HK-2 (cell line): ENCODE results near the gene DR1.
A peak's percentile ranks its signal among the peaks of the same experiment; 100 is the strongest.
"Not testable (repeated sequence)": the region's sequence is repeated elsewhere in the genome, so short reads cannot be mapped to it uniquely, and the experiment has no call there.

Experiments
- DNase-seq: peaks from one replicate; pipeline ENCODE4 v3.0.0-alpha.2; 2018; ENCODE audit not compliant: unreplicated experiment

Gene DR1

GRCh38 chr1:93340090-93340489, 5.6 kb upstream of the DR1 start:
- no peak for DNase-seq

GRCh38 chr1:93344484-93344883, 1.2 kb upstream of the DR1 start:
- no peak for DNase-seq

DNA sequence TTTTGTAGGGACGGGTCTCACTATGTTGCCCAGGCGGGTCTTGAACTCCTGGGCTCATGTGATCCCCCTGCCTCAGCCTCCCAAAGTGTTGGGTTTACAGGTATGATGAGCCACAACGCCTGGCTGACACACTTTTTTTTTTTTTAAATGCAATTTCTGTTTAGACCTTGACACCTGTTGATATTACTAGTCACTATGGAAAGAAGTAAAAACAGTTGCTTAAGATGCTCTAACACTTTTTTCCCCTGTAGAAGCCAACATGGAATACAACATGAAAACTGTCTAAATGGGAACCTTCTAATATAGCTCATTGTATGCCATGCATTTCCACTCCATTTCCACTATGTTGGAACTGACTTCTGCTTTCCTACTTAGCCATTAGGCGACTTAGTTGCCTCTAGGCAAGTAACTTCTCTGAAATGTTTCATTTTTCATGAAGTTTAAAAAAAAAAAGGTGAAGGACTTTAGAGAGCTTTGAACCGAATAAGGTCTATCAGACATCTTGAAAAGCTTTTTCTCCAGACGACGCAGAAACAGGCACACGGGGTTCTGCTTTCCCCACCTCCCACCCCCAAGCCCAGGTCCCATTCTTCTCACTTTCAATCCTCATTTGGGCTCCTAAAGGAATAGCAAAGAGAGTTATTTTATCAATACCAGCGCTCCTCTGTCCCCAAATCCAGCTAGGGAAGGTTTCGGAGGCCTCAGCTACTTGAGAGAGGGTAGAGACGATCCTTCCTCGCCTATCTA, 648 bp upstream of the DR1 start:
- no peak for DNase-seq

GRCh38 chr1:93346421-93346993, 800 bp downstream of the DR1 start:
- DNase-seq: peak; percentile 39

- no peak for DNase-seq
Observed at GRCh38 chr1:93347334-93347899, 1.7 kb downstream of the DR1 start.

GRCh38 chr1:93348104-93348728, 2.5 kb downstream of the DR1 start:
- no peak for DNase-seq

DNA sequence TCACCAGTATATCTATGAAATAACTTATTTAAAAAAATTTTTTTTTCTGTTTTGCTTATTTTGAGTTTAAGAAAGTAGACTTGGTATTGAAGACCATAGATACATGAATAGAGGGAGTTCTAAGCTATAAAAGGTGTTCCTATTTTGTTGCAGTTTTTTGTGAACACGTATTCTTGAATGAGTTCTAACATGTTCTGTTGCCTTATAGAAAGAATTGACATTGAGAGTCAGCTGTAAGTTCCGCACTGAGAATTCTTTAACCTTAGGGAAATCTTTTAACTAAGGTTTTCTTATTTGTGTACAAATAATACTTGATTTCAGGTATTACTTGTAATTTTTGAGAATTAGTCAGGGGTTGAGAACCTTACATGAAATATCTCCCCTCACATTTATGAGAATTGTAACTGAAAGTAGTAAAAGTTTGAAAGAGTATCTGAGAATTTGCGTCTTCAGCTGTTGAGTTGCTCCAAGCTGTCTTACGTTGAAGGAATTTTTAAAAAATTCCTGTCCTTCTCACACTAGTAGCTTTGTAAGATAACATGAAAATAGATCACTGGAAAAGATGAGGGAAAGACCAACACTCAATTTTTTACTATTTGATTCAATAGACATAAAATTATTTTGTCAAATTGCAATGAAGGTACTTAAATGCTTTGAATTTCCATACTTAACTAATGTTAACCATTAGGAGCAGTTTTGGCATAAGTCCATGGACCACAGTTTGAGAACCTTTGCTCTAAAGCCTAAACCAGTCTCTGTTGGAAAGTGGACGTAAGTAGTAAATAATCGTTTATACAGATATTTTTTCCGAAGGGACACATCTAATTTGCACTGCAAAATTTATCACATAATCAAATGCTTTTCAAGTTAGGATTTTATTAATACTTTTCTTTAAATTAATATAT, 3.8 kb downstream of the DR1 start:
- no peak for DNase-seq

- DNase-seq: no peak
Observed at GRCh38 chr1:93350322-93350721, 4.6 kb downstream of the DR1 start.

- no peak for DNase-seq
Observed at GRCh38 chr1:93350875-93351274, 5.2 kb downstream of the DR1 start.

- not testable (repeated sequence) for DNase-seq
Observed at GRCh38 chr1:93351346-93351745, 5.6 kb downstream of the DR1 start.

DNA sequence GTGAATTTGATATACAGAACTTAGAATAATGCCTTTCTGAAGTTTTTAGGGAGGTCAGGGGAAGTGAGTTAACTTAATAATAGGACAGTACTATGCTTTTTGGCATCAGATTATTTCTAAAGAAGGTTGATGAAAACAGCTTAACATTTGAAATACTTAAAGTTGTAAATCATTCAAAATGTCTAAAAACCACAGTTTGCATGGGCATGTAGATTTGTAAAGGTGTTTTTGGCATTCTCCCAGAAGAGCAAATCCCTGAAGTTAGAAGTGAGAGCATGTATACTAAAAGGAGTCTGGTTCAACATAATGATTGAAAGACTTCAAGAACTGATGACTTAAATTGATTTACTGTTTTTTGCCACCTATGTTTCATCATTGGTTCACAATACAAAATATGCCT, 6.7 kb downstream of the DR1 start:
- no peak for DNase-seq

DNA sequence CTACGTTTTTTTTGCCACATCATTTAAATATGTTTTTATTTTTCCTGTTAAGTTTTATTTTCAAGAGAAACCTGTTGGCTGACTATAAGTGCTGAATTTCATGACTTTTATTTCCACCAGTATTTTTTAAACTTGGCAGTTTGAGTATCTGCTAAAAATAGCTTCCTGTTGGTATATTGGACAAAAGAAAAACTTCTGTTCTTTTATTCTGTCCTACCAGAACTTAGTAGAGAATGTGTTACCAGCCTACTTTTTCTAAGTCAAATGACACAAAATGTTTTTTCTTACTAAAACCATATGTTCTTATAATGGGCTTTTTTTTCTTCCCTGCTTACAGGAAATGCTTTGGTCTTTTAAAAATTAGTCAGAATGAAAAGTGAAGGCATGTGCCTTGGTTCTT, 7.6 kb downstream of the DR1 start:
- no peak for DNase-seq

GRCh38 chr1:93354749-93355148, 9.0 kb downstream of the DR1 start:
- no peak for DNase-seq

DNA sequence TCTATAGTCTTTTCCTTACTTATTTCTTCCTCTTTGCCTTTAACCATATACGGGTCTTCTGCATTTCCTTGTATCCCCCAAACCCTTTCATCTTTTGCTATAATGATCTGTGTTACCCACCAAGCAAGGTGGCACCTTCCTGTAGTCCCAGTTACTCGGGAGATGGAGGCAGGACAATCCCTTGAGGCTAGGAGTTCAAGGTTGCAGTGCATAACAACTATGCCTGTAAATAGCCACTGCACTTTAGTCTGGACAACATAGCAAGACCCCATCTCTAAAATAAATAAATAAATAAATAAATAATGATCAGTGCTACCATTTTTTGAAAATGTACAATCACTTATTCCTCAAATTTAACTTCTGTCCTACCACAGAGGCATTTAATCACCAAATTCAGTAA, 11.5 kb downstream of the DR1 start:
- DNase-seq: no peak

GRCh38 chr1:93358293-93358692, 12.6 kb downstream of the DR1 start:
- no peak for DNase-seq

DNA sequence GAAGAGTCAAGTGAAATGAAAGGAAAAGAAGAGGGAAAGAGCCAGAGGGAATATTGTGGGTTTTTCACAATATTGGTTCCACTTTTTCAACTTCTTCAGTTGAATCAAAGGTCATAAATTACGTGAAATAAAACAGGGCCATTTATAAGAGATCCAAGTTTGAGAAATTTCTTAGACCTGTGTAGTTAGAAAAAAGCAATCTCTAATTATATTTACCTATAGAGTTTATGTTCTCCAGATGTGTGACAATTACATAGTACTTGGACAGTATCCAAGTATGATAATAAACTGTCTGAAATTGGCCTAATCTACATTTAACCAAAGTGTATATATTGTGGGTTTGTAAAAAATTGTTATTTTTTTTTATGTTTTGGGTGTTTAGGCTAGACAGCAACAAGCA, 14.4 kb downstream of the DR1 start:
- DNase-seq: no peak

GRCh38 chr1:93362237-93362636, 16.5 kb downstream of the DR1 start:
- DNase-seq: no peak

DNA sequence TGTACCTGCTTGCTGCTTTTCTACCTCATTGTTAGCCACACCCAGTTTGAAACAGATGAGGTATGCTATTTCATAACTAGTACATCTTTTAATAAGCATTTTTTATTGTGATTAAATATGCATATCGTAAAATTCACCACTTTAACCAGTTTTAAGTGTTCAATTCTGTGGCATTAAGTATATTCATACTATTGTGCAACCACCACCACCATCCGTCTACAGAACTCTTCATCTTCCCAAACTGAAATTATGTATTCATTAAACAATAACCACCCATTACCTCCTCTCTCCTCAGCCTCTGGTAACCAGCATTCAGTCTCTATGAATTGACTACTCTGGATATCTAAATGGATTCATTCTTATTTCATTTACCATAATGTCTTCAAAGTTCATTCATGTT, 20.1 kb downstream of the DR1 start:
- no peak for DNase-seq

- DNase-seq: no peak
Observed at GRCh38 chr1:93369734-93370133, 24.0 kb downstream of the DR1 start.

- no peak for DNase-seq
Observed at GRCh38 chr1:93374334-93375106, 28.8 kb downstream of the DR1 start.

DNA sequence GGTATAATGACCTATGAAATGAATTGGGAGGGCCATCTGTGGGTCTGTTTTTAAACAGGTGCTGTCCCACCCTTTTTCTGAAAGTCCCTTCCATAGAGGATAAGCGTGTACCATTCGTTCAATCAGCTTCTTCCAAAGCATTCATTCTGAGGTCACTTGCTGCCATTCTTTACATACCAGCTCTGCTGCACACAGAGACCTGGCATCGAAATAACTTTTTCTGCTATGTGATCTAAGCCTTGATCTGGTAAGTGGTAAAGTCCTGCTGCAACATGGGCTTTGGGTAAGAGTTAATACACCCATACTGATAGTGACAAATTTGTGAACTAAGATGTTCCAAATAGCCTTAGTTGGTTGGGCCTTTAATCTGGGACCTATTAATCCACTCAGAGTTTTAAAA, 38.9 kb downstream of the DR1 start:
- DNase-seq: no peak
